HEK293 (cell line): ENCODE data around the gene AAK1.

ENCODE experiments used
- CTCF ChIA-PET: fragments of 350-600 bp; formaldehyde crosslinking; extraction: SDS; loops from one replicate; lab custom pipeline; 2021; ENCODE audit warnings: antibody characterized with exemption; lab: Yijun Ruan, JAX
- POLR2A ChIA-PET: fragments of 300-600 bp; formaldehyde crosslinking; extraction: SDS; loops from one replicate; lab custom pipeline; 2020; ENCODE audit warnings: antibody characterized with exemption, inconsistent platforms; lab: Yijun Ruan, JAX
- H3K27ac ChIP-seq: fragments of 200-500 bp; sonication (Bioruptor generic); 2 replicates; pipeline ENCODE4 v1.5.1; 2014; ENCODE audit warnings: low read depth, low read length, control low read depth, inconsistent platforms; ENCODE audit errors: extremely low read depth
- H3K36me3 ChIP-seq, 2 experiments: fragments of 200-500 bp in 1 of 2; sonication (Bioruptor generic) in 1 of 2; 1 replicate in 1 of 2; 2 replicates in 1 of 2; pipeline ENCODE4 v1.5.1; 2014 to 2017; ENCODE audit warnings: inconsistent platforms in 2 of 2, low read length in 2 of 2; ENCODE audit not compliant: control insufficient read depth in 2 of 2, insufficient read depth in 1 of 2
- H3K4me1 ChIP-seq: fragments of 200-500 bp; sonication (Bioruptor generic); 2 replicates; pipeline ENCODE4 v1.5.1; 2014; ENCODE audit warnings: mild to moderate bottlenecking, low read length, inconsistent platforms; ENCODE audit not compliant: control insufficient read depth, insufficient read depth
- H3K4me3 ChIP-seq: 2 replicates; pipeline ENCODE4 v1.5.1; 2011; ENCODE audit warnings: low read depth, mild to moderate bottlenecking, control low read depth, low read length, moderate library complexity
- H3K9me3 ChIP-seq: fragments of 200-500 bp; sonication (Bioruptor generic); 2 replicates; pipeline ENCODE4 v1.5.1; 2014; ENCODE audit warnings: low read depth, low read length, inconsistent platforms; ENCODE audit not compliant: control insufficient read depth, insufficient read depth
- GFI1B ChIP-seq: fragments of 450-650 bp; formaldehyde crosslinking; IDR thresholded peaks from 2 replicates; pipeline ENCODE4 v1.5.1; 2016; ENCODE audit warnings: missing biosample characterization, missing genetic modification characterization
- GLIS2 ChIP-seq: fragments of 450-650 bp; formaldehyde crosslinking; IDR thresholded peaks from 2 replicates; pipeline ENCODE4 v1.5.1; 2016; ENCODE audit warnings: missing biosample characterization, missing genetic modification characterization
- HOXA7 ChIP-seq: sonication (generic); formaldehyde crosslinking; IDR thresholded peaks from 2 replicates; pipeline ENCODE4 v1.8.1; 2022; ENCODE audit warnings: missing genetic modification reagents, borderline replicate concordance
- SALL2 ChIP-seq: fragments of 450-650 bp; formaldehyde crosslinking; IDR thresholded peaks from 2 replicates; pipeline ENCODE4 v1.5.0; 2017; ENCODE audit warnings: missing biosample characterization, mild to moderate bottlenecking, missing genetic modification characterization, borderline replicate concordance
- ZBTB21 ChIP-seq: fragments of 450-650 bp; formaldehyde crosslinking; IDR thresholded peaks from 2 replicates; pipeline ENCODE4 v1.5.1; 2017; ENCODE audit warnings: missing biosample characterization, missing genetic modification characterization
- ZFP37 ChIP-seq: fragments of 450-650 bp; formaldehyde crosslinking; IDR thresholded peaks from 2 replicates; pipeline ENCODE4 v1.5.1; 2016; ENCODE audit warnings: missing biosample characterization, missing genetic modification characterization
- ZNF157 ChIP-seq: fragments of 450-650 bp; formaldehyde crosslinking; IDR thresholded peaks from 2 replicates; pipeline ENCODE4 v1.5.1; 2016; ENCODE audit warnings: missing biosample characterization, missing genetic modification characterization
- ZNF19 ChIP-seq: fragments of 450-650 bp; formaldehyde crosslinking; IDR thresholded peaks from 2 replicates; pipeline ENCODE4; 2016; ENCODE audit warnings: missing biosample characterization, missing genetic modification characterization, low read depth
- ZNF214 ChIP-seq: fragments of 450-650 bp; formaldehyde crosslinking; IDR thresholded peaks from 2 replicates; pipeline ENCODE4 v1.5.1; 2017; ENCODE audit warnings: missing biosample characterization, mild to moderate bottlenecking, missing genetic modification characterization, borderline replicate concordance
- ZNF221 ChIP-seq: fragments of 450-650 bp; formaldehyde crosslinking; IDR thresholded peaks from 2 replicates; pipeline ENCODE4 v1.5.1; 2017; ENCODE audit warnings: missing biosample characterization, missing genetic modification characterization, borderline replicate concordance
- ZNF292 ChIP-seq: fragments of 450-650 bp; formaldehyde crosslinking; IDR thresholded peaks from 2 replicates; pipeline ENCODE4 v1.5.1; 2016; ENCODE audit warnings: low read depth, missing biosample characterization, missing genetic modification characterization, borderline replicate concordance
- ZNF404 ChIP-seq: fragments of 450-650 bp; formaldehyde crosslinking; IDR thresholded peaks from 2 replicates; pipeline ENCODE4 v1.5.1; 2017; ENCODE audit warnings: missing biosample characterization, missing genetic modification characterization
- ZNF558 ChIP-seq: fragments of 450-650 bp; formaldehyde crosslinking; IDR thresholded peaks from 2 replicates; pipeline ENCODE4 v1.5.1; 2016; ENCODE audit warnings: missing biosample characterization, missing genetic modification characterization
- ZNF600 ChIP-seq: fragments of 450-650 bp; formaldehyde crosslinking; IDR thresholded peaks from 2 replicates; pipeline ENCODE4 v1.5.1; 2016; ENCODE audit warnings: missing biosample characterization, missing genetic modification characterization
- ZNF670 ChIP-seq: fragments of 450-650 bp; formaldehyde crosslinking; IDR thresholded peaks from 2 replicates; pipeline ENCODE4 v1.5.1; 2016; ENCODE audit warnings: missing biosample characterization, missing genetic modification characterization, low read depth
- ZNF701 ChIP-seq: fragments of 450-650 bp; formaldehyde crosslinking; IDR thresholded peaks from 2 replicates; pipeline ENCODE4 v1.5.1; 2016; ENCODE audit warnings: missing biosample characterization, missing genetic modification characterization
- TF ChIP-seq, protein P1 (sequence below): fragments of 450-650 bp; formaldehyde crosslinking; IDR thresholded peaks from 2 replicates; pipeline ENCODE4 v1.5.1; 2016; ENCODE audit warnings: missing biosample characterization, missing genetic modification characterization
- TF ChIP-seq, protein P2 (sequence below): fragments of 450-650 bp; formaldehyde crosslinking; IDR thresholded peaks from 2 replicates; pipeline ENCODE4 v1.5.1; 2017; ENCODE audit warnings: missing biosample characterization, missing genetic modification characterization
- TF ChIP-seq, protein P3 (sequence below): fragments of 450-650 bp; formaldehyde crosslinking; IDR thresholded peaks from 2 replicates; pipeline ENCODE4 v1.5.1; 2016; ENCODE audit warnings: missing biosample characterization, missing genetic modification characterization, borderline replicate concordance

The AAK1 gene

DNA sequence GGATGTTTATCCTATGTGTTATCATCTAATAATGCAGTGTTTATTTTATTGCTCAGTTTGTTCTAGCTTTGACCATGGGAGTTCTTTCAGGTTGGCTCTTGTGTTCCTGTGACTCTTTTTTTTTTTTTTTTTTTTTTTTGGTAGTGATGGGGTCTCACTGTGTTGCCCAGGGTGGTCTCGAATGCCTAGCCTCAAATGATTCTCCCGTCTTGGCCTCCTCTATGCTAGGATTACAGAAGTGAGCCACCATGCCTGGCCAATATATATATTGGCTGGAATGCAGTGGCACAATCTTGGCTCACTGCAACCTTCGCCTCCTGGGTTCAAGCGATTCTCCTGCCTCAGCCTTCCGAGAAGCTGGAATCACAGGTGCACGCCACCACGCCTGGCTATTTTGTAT is 187.4 kb downstream of the AAK1 start:
- Histone ChIP-seq H3K4me1 (peaks cover 4% of the 10 kb centered on the region; the same call in 1 of the 2 replicates), H3K4me3 (no peak overlapping the region), H3K36me3 (no peaks in the 10 kb centered on the region), H3K9me3 (no peaks in the 10 kb centered on the region), H3K27ac (no peak overlapping the region)
- POLR2A ChIA-PET, result no interaction called here
- CTCF ChIA-PET, result no interaction called here
- TF ChIP-seq ZBTB21 (tag by site-specific recombination) (no peak), ZNF221 (no peak), SALL2 (tag by site-specific recombination) (no peak), GFI1B (tag by site-specific recombination) (no peak), ZNF214 (tag by site-specific recombination) (no peak), ZNF404 (tag by site-specific recombination) (no peak)

DNA sequence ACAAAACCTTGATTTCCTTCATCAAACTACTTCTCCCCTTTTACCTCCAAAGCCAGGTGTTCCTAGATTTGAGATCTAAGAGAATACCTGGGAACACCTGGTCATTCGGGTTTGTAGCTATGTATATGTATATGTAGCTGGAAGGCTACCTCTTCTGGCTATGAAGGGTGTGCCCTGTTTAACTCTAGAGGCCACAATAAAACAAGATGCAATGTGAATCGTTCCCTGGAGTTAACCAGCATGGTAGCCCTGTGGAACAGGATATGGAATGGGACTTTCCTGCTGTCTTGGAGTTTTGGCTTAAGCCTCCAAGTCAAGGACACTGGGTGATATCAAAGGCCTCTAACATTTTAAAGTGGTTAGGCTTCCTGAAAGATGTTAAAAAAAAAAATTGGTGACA is 188.6 kb downstream of the AAK1 start:
- no peaks in the 10 kb centered on the region for H3K36me3 ChIP-seq
- no peak overlapping the region for H3K27ac ChIP-seq
- ChIA-PET POLR2A (no interaction called here), CTCF (no interaction called here)
- TF ChIP-seq GLIS2 (tag by site-specific recombination) (no peak), ZNF558 (tag by site-specific recombination) (no peak), ZNF701 (tag by site-specific recombination) (no peak), ZNF670 (no peak), ZNF600 (tag by site-specific recombination) (no peak), ZNF19 (tag by site-specific recombination) (no peak), ZNF157 (tag by site-specific recombination) (no peak), ZNF292 (no peak), HOXA7 (CRISPR knock-in tag) (no peak), ZFP37 (tag by site-specific recombination) (no peak)
- TF ChIP-seq, protein P1, sequence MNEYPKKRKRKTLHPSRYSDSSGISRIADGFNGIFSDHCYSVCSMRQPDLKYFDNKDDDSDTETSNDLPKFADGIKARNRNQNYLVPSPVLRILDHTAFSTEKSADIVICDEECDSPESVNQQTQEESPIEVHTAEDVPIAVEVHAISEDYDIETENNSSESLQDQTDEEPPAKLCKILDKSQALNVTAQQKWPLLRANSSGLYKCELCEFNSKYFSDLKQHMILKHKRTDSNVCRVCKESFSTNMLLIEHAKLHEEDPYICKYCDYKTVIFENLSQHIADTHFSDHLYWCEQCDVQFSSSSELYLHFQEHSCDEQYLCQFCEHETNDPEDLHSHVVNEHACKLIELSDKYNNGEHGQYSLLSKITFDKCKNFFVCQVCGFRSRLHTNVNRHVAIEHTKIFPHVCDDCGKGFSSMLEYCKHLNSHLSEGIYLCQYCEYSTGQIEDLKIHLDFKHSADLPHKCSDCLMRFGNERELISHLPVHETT (tag by site-specific recombination), result no peak
- TF ChIP-seq, protein P2, sequence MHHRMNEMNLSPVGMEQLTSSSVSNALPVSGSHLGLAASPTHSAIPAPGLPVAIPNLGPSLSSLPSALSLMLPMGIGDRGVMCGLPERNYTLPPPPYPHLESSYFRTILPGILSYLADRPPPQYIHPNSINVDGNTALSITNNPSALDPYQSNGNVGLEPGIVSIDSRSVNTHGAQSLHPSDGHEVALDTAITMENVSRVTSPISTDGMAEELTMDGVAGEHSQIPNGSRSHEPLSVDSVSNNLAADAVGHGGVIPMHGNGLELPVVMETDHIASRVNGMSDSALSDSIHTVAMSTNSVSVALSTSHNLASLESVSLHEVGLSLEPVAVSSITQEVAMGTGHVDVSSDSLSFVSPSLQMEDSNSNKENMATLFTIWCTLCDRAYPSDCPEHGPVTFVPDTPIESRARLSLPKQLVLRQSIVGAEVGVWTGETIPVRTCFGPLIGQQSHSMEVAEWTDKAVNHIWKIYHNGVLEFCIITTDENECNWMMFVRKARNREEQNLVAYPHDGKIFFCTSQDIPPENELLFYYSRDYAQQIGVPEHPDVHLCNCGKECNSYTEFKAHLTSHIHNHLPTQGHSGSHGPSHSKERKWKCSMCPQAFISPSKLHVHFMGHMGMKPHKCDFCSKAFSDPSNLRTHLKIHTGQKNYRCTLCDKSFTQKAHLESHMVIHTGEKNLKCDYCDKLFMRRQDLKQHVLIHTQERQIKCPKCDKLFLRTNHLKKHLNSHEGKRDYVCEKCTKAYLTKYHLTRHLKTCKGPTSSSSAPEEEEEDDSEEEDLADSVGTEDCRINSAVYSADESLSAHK (tag by site-specific recombination), result no peak
- TF ChIP-seq, protein P3, sequence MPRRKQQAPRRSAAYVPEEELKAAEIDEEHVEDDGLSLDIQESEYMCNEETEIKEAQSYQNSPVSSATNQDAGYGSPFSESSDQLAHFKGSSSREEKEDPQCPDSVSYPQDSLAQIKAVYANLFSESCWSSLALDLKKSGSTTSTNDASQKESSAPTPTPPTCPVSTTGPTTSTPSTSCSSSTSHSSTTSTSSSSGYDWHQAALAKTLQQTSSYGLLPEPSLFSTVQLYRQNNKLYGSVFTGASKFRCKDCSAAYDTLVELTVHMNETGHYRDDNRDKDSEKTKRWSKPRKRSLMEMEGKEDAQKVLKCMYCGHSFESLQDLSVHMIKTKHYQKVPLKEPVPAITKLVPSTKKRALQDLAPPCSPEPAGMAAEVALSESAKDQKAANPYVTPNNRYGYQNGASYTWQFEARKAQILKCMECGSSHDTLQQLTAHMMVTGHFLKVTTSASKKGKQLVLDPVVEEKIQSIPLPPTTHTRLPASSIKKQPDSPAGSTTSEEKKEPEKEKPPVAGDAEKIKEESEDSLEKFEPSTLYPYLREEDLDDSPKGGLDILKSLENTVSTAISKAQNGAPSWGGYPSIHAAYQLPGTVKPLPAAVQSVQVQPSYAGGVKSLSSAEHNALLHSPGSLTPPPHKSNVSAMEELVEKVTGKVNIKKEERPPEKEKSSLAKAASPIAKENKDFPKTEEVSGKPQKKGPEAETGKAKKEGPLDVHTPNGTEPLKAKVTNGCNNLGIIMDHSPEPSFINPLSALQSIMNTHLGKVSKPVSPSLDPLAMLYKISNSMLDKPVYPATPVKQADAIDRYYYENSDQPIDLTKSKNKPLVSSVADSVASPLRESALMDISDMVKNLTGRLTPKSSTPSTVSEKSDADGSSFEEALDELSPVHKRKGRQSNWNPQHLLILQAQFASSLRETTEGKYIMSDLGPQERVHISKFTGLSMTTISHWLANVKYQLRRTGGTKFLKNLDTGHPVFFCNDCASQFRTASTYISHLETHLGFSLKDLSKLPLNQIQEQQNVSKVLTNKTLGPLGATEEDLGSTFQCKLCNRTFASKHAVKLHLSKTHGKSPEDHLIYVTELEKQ (tag by site-specific recombination), result no peak
- H3K4me3 ChIP-seq, result no peak overlapping the region
- H3K9me3 ChIP-seq, result no peaks in the 10 kb centered on the region
- H3K4me1 ChIP-seq, result peaks cover 4% of the 10 kb centered on the region; the same call in 1 of the 2 replicates
